ENCODE results near the gene C1QTNF1. TPM values are rescaled to one million over a fixed set of nuclear protein-coding genes. Genes with fewer than 3 reads are reported as not detected.
A peak's percentile ranks its signal among the peaks of the same experiment; 100 is the strongest.

C1QTNF1 gene
- polyA plus RNA-seq, 3 donors from 2014 or later: not detected

DNA sequence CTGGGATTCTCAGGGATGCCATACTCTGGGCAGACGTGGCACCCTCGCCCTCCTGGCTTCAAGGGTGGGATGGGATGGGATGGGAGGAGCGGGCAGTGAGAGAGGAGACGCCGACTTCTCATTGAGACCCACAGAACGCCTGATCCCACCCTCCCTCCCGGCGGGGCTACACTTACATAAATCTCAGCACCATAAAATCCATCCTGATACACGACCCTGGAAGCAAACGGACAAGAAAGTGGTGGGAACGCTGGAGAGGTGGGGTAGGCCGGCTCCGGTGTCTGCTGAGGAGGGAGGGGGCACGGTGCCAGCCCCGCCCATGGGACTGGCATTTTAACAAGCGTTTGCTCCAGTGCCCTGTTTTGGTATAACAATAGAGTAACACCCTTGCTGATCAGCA lies 72.5 kb downstream of the C1QTNF1 start:
- H3K4me3 Mint-ChIP-seq: no peak overlapping the region
- peaks cover 9 to 13% (median 12%) of the 10 kb centered on the region in 3 donors for H3K27me3 Mint-ChIP-seq (ENCODE audit: low read depth in 3 of 3)
- DNase-seq: no peak
- H3K36me3 Mint-ChIP-seq: no peaks in the 10 kb centered on the region
- peaks cover 17 to 18% of the 10 kb centered on the region in 2 donors for H3K4me1 Mint-ChIP-seq
- no peak overlapping the region for H3K27ac Mint-ChIP-seq
- no peaks in the 10 kb centered on the region for H3K9me3 Mint-ChIP-seq

DNA sequence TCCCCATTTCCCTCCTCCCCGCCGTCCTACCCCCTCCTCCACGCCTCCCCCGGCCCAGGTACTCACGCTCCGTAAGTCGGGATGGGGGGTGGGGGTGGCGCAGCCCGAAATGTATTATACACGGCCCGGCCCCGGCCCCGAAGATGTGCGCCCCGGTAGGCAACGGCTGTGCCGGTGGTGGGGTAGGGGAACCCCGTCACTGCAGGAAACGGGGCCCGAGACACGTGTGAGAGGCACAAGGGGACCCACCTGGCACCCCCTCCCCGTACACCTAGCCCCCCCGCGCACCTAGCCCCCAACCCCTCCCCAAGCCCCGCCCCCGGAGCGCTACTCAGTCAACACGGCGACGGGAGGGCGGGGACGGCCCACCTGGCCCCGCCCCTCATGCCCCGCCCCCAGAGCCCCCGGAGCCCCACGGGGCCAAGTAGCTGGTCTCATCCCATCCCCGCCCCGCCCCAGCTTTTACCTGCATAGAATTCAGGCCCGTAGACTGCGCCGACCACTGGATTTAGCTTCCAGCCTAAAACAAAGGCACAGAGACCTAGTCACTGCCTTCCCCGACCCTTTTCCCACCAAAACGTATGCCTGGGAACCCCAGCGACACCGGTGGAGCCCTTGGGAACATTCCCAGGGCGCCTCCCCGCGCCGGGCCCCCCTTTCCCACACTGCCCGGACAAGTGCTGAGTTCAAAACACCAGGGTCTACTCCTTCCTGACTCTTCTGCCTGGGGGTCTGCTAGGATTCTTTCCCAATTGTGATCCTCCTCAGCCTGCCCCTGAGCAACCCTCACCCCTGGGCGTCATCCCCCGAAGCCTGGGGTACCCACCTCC lies 73.5 kb downstream of the C1QTNF1 start:
- Mint-ChIP-seq H3K27ac (peak overlapping the region in 1 of 6 donors; percentile 77), H3K9me3 (no peaks in the 10 kb centered on the region), H3K4me1 (peaks cover 13% of the 10 kb centered on the region in 2 donors), H3K36me3 (no peaks in the 10 kb centered on the region), H3K4me3 (no peak overlapping the region), H3K27me3 (ENCODE audit: low read depth in 3 of 3) (peaks cover 9 to 12% (median 10%) of the 10 kb centered on the region in 3 donors)
- no peak for DNase-seq

- Mint-ChIP-seq H3K27ac (no peak overlapping the region), H3K4me3 (no peak overlapping the region), H3K27me3 (ENCODE audit: low read depth in 3 of 3) (peaks cover 7 to 14% (median 9%) of the 10 kb centered on the region in 3 donors), H3K36me3 (no peaks in the 10 kb centered on the region), H3K4me1 (peaks cover 4 to 5% of the 10 kb centered on the region in 2 donors), H3K9me3 (no peaks in the 10 kb centered on the region)
- no peak for DNase-seq
These were observed 74.4 kb downstream of the C1QTNF1 start for GRCh38 chr17:79098282-79098867.

Other genes with a start within 250 kb of the C1QTNF1 start
- gene CYTH1, start 241.9 kb upstream of the C1QTNF1 start, polyA plus RNA-seq: 100 to 1,000 TPM; 176 to 336 (median 233) TPM
- gene USP36, start 183.4 kb upstream of the C1QTNF1 start, polyA plus RNA-seq: 10 to 100 TPM in 2 of 3 donors, 1 to 10 TPM in 1; 9.6 to 31.7 (median 22.7) TPM
- gene CEP295NL, start 121.0 kb upstream of the C1QTNF1 start, polyA plus RNA-seq: not detected
- gene TIMP2, start 98.8 kb upstream of the C1QTNF1 start, polyA plus RNA-seq: under 1 TPM; 0.07 to 0.26 (median 0.16) TPM
- 10 to 100 TPM in 1 of 3 donors, 1 to 10 TPM in 2; 3.4 to 10.2 (median 3.6) TPM for gene LGALS3BP, start 44.2 kb upstream of the C1QTNF1 start, polyA plus RNA-seq
- gene CANT1, start 14.4 kb upstream of the C1QTNF1 start, polyA plus RNA-seq: 1 to 10 TPM; 3.7 to 7.2 (median 4.6) TPM
- gene ENGASE, start 50.7 kb downstream of the C1QTNF1 start, polyA plus RNA-seq: 1 to 10 TPM; 1.9 to 6.6 (median 1.9) TPM